Activated CD8-positive, alpha-beta memory T cell treated with anti-CD3 and anti-CD28 coated beads, Interleukin-2, amount 50 U/mL, for 4 hours (primary cell): ENCODE data around the gene CADM1.

Experiments used
- DNase-seq: peaks from one replicate; pipeline ENCODE4 v3.0.0-alpha.2; 2020

CADM1 gene

DNA sequence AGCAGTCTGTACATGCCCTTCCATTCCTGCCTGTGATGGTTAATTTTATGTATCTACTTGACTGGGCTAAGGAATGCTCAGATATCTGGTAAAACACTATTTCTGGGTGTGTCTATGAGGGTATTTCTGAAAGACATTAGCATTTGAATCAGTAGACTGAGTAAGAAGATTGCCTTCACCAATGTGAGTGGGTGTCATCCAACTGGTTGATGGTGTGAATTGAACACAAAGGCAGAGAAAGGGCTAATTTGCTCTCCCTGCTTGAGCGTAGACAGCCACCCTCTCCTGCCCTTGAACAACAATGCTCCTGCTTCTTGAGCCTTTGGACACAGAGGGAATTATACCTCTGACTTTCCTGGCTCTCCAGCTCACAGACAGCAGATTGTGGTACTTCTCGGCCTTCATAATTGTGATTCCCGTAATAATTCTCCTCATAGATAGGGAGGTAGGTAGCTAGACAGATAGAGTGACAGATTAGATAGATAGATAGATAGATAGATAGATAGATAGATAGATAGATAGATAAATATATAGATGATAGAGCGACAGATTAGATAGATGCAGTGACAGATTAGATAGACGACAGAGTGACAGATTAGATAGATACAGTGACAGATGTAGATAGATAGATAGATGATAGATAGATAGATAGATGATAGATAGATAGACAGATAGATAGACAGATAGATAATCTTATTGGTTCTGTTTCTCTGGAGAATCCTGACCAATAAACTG lies 370.6 kb downstream of the CADM1 start:
- DNase-seq = no peak

DNA sequence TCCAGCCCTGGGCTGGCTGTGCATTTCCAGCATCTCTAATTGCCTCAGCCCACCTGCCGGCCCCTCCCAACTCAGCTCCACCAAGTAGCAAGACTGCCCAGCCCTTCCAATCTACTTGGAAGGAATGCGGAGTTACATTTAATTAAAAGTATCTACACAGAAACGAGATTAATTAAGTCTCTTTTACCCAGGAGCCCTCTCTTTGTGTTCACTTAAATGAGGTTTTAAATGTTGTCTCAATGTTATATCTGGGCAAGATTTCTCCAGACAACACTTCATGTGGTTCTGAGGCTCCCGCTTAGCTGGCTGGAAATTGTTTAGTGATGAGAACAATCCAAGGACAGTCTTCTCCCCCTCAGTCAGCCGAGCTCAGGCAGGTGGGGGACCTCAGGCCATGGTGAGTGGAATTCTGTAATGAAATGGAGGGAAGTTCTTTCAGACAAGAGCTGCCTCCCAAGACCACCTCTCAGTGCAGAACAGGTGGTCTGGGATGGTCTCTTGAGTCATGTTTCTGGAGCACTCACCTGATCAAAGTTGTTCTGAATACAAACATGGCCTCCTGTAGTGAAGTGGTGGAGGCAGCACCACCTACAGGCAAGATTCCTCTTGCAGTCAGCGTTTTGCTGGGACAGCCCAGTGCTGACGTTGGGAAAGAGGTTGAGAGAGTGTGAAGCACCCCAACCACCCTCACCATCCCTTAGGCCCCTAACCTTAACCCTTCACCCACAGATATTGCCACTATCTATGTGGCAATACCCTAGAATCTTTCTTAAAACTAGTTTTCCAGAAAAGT lies 371.6 kb downstream of the CADM1 start:
- no peak for DNase-seq

GRCh38 chr11:115129473-115130289 lies 374.5 kb downstream of the CADM1 start:
- no peak for DNase-seq

GRCh38 chr11:115128226-115128625 lies 376.0 kb downstream of the CADM1 start:
- no peak for DNase-seq

- no peak for DNase-seq
These were observed 376.4 kb downstream of the CADM1 start for GRCh38 chr11:115127790-115128189.

GRCh38 chr11:115126515-115127208 lies 377.6 kb downstream of the CADM1 start:
- DNase-seq = no peak

- DNase-seq = no peak
These were observed 378.1 kb downstream of the CADM1 start for GRCh38 chr11:115126092-115126491.

- no peak for DNase-seq
These were observed 379.4 kb downstream of the CADM1 start for GRCh38 chr11:115124786-115125185.

- DNase-seq = no peak
These were observed 380.6 kb downstream of the CADM1 start for GRCh38 chr11:115123641-115124040.

- DNase-seq = no peak
These were observed 381.9 kb downstream of the CADM1 start for GRCh38 chr11:115122274-115122673.
